SK-N-MC (cell line): Measurements from ENCODE around the gene EEF1AKMT3.

Experiments used
- EZH2 ChIP-seq: fragments of 200-600 bp; sonication (generic); IDR thresholded peaks from one replicate; pipeline ENCODE4 v1.6.1; 2017; ENCODE audit warnings: antibody characterized with exemption
- POLR2AphosphoS5 ChIP-seq: IDR thresholded peaks from 2 replicates; pipeline ENCODE4 v1.6.1; 2012; ENCODE audit warnings: mild to moderate bottlenecking, low read depth, low read length, borderline replicate concordance

GRCh38 chr12:57823131-57823907 is 50.9 kb downstream of the EEF1AKMT3 start:
- TF ChIP-seq POLR2AphosphoS5 (no peak), EZH2 (no peak)
